Fibroblast of lung (primary cell): ENCODE measurements around the gene CXCL12. TPM values are rescaled to one million over a fixed set of nuclear protein-coding genes. Genes with fewer than 3 reads are reported as not detected.

Experiments used
- DNase-seq, 2 donors: peaks; one replicate each; pipeline versions ENCODE4 v3.0.0 to v3.0.0-alpha.2; 2010; ENCODE audit warnings: low read depth in 2 of 2
- H2AFZ ChIP-seq: 2 replicates; pipeline ENCODE4 v1.5.1; 2012; ENCODE audit warnings: low read length, control low read depth, inconsistent platforms
- H3K27ac ChIP-seq: 2 replicates; pipeline ENCODE4 v1.5.1; 2011; ENCODE audit warnings: low read length, control low read depth; ENCODE audit not compliant: insufficient read depth
- H3K27me3 ChIP-seq: 2 replicates; pipeline ENCODE4 v1.5.1; 2011; ENCODE audit warnings: mild to moderate bottlenecking, low read length; ENCODE audit not compliant: control insufficient read depth, insufficient read depth
- H3K36me3 ChIP-seq: 2 replicates; pipeline ENCODE4 v1.5.1; 2011; ENCODE audit warnings: low read length; ENCODE audit not compliant: control insufficient read depth, insufficient read depth
- H3K4me1 ChIP-seq: 2 replicates; pipeline ENCODE4 v1.5.1; 2011; ENCODE audit warnings: low read length; ENCODE audit not compliant: control insufficient read depth, insufficient read depth; ENCODE audit errors: extremely low read depth
- H3K4me2 ChIP-seq: 2 replicates; pipeline ENCODE4 v1.5.1; 2011; ENCODE audit warnings: low read length, control low read depth; ENCODE audit not compliant: insufficient read depth; ENCODE audit errors: extremely low read depth
- H3K4me3 ChIP-seq, 4 experiments: fragments of 200-600 bp in 1 of 4; sonication (generic) in 1 of 4; replicated peaks in 1 of 4; 2 replicates each; pipeline ENCODE4 v1.5.1; 2011 to 2016; ENCODE audit warnings: low read length in 4 of 4, low read depth in 3 of 4, mild to moderate bottlenecking in 3 of 4, control low read depth in 2 of 4, inconsistent platforms in 1 of 4, mixed read lengths in 1 of 4; ENCODE audit not compliant: insufficient read depth in 1 of 4; ENCODE audit errors: control extremely low read depth in 1 of 4
- H3K79me2 ChIP-seq: 2 replicates; pipeline ENCODE4 v1.5.1; 2012; ENCODE audit warnings: mild to moderate bottlenecking, low read length, inconsistent platforms; ENCODE audit not compliant: control insufficient read depth, insufficient read depth
- H3K9ac ChIP-seq: 2 replicates; pipeline ENCODE4 v1.5.1; 2011; ENCODE audit warnings: mild to moderate bottlenecking, low read length, control low read depth; ENCODE audit not compliant: insufficient read depth
- H3K9me3 ChIP-seq: 2 replicates; pipeline ENCODE4 v1.5.1; 2012; ENCODE audit warnings: low read depth, low read length; ENCODE audit not compliant: control insufficient read depth, insufficient read depth
- H4K20me1 ChIP-seq: 2 replicates; pipeline ENCODE4 v1.5.1; 2011; ENCODE audit warnings: low read length; ENCODE audit not compliant: control insufficient read depth, insufficient read depth; ENCODE audit errors: extremely low read depth
- EZH2 ChIP-seq: IDR thresholded peaks from 2 replicates; pipeline ENCODE4 v1.5.1; 2012; ENCODE audit warnings: low read length, control low read depth, mild to moderate bottlenecking; ENCODE audit errors: missing control alignments
- polyA plus RNA-seq, 2 donors: library from polyadenylated mRNA; depleted of rRNA in 1 of 2; stranded (reverse) in 1 of 2; unstranded in 1 of 2; fragments of >200 nt; gene quantifications; 2 replicates each; pipeline ENCODE4 v1.2.1, GENCODE V29; 2011 to 2012; ENCODE audit warnings: missing spikeins in 1 of 2
- total RNA-seq: library from RNA; depleted of rRNA; stranded (reverse); fragments of >200 nt; gene quantifications from 2 replicates; pipeline ENCODE4 v1.2.1, GENCODE V29; 2014
- TF ChIP-seq, protein P1 (sequence below), 2 donors: IDR thresholded peaks in 1 of 2; conservative IDR thresholded peaks in 1 of 2; 1 replicate in 1 of 2; 2 replicates in 1 of 2; pipeline ENCODE4 v1.5.1; 2011 to 2012; ENCODE audit warnings: low read length in 2 of 2, control low read depth in 1 of 2, inconsistent platforms in 1 of 2, low read depth in 1 of 2, mild to moderate bottlenecking in 1 of 2

Gene CXCL12
- total and polyA plus RNA-seq, 2 donors (not counting 1 experiment from before 2014, with no cell fraction given), result 268 to 611 TPM

- Histone ChIP-seq H3K4me3 (no peak overlapping the region), H3K9me3 (no peaks in the 10 kb centered on the region), H3K36me3 (peaks cover 6% of the 10 kb centered on the region), H3K4me2 (no peak overlapping the region), H3K27me3 (no peaks in the 10 kb centered on the region), H4K20me1 (no peaks in the 10 kb centered on the region), H3K27ac (no peak overlapping the region), H2AFZ (no peak overlapping the region), H3K79me2 (peaks cover 26% of the 10 kb centered on the region), H3K4me1 (no peaks in the 10 kb centered on the region), H3K9ac (no peak overlapping the region)
- no peak for DNase-seq
- TF ChIP-seq EZH2, result no peak
- TF ChIP-seq, protein P1, sequence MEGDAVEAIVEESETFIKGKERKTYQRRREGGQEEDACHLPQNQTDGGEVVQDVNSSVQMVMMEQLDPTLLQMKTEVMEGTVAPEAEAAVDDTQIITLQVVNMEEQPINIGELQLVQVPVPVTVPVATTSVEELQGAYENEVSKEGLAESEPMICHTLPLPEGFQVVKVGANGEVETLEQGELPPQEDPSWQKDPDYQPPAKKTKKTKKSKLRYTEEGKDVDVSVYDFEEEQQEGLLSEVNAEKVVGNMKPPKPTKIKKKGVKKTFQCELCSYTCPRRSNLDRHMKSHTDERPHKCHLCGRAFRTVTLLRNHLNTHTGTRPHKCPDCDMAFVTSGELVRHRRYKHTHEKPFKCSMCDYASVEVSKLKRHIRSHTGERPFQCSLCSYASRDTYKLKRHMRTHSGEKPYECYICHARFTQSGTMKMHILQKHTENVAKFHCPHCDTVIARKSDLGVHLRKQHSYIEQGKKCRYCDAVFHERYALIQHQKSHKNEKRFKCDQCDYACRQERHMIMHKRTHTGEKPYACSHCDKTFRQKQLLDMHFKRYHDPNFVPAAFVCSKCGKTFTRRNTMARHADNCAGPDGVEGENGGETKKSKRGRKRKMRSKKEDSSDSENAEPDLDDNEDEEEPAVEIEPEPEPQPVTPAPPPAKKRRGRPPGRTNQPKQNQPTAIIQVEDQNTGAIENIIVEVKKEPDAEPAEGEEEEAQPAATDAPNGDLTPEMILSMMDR (conservative IDR thresholded peaks at IDR 0.05 in 1 of 2, IDR thresholded peaks at IDR 0.05 in 1 of 2; ENCODE audit: low read depth in 1 of 2, low read length in 2 of 2), result no peak
Observed at GRCh38 chr10:44379907-44380306, 5.0 kb downstream of the CXCL12 start.

- H3K4me1 ChIP-seq, result no peaks in the 10 kb centered on the region
- TF ChIP-seq, protein P1 (conservative IDR thresholded peaks at IDR 0.05 in 1 of 2, IDR thresholded peaks at IDR 0.05 in 1 of 2; ENCODE audit: low read depth in 1 of 2, low read length in 2 of 2), result no peak
- no peak for TF ChIP-seq EZH2
- no peaks in the 10 kb centered on the region for H4K20me1 ChIP-seq
- no peaks in the 10 kb centered on the region for H3K27me3 ChIP-seq
- peaks cover 8% of the 10 kb centered on the region for H3K36me3 ChIP-seq
- H2AFZ ChIP-seq, result no peak overlapping the region
- no peak overlapping the region for H3K9ac ChIP-seq
- H3K4me3 ChIP-seq, result no peak overlapping the region
- no peaks in the 10 kb centered on the region for H3K9me3 ChIP-seq
- no peak overlapping the region for H3K27ac ChIP-seq
- no peak for DNase-seq
- peaks cover 16% of the 10 kb centered on the region for H3K79me2 ChIP-seq
- no peak overlapping the region for H3K4me2 ChIP-seq
Observed at GRCh38 chr10:44378626-44379025, 6.3 kb downstream of the CXCL12 start.

DNA sequence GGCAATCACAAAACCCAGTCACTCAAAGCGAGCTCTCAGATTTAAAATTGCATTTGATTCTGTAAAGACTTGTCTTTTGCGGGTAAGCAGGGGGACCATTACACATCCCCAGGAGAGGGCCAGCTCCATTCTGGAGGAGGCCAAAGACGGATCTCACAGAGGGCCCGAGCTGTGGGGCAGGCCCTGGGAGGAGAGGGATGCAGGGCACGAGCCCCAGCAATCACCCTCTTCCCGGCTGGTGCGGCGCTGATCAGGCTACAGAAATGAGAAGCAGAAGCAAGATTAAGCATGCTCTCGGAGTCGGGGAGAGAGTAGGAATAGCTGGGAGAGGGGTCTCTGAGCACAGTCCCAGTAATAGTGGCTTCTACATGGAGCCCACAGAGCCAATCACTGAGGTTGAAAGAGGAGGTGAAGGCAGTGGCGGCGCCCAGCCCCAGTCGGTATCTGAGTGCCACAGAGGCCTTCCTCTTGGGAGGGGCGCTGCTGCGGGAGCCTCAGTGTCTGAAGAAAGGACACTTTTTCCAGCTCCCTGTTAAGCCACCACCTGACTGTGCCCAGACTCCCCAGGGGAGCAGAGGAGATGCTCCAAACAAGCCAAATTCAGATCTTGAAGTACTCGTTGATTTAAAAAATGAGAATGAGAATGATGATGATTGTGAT, 7.1 kb downstream of the CXCL12 start:
- TF ChIP-seq, protein P1 (conservative IDR thresholded peaks at IDR 0.05 in 1 of 2, IDR thresholded peaks at IDR 0.05 in 1 of 2; ENCODE audit: low read depth in 1 of 2, low read length in 2 of 2), result no peak
- no peak for TF ChIP-seq EZH2
- no peak overlapping the region for H3K4me3 ChIP-seq
- H3K27me3 ChIP-seq, result no peaks in the 10 kb centered on the region
- H3K27ac ChIP-seq, result no peak overlapping the region
- H3K9ac ChIP-seq, result no peak overlapping the region
- no peak overlapping the region for H3K4me2 ChIP-seq
- H3K79me2 ChIP-seq, result peaks cover 9% of the 10 kb centered on the region
- no peak for DNase-seq
- no peaks in the 10 kb centered on the region for H4K20me1 ChIP-seq
- H3K9me3 ChIP-seq, result no peaks in the 10 kb centered on the region
- H3K4me1 ChIP-seq, result no peaks in the 10 kb centered on the region
- no peak overlapping the region for H2AFZ ChIP-seq
- H3K36me3 ChIP-seq, result peaks cover 8% of the 10 kb centered on the region
